COLO829 (cell line): ENCODE data around the gene KCND2.
"Not testable (repeated sequence)": the region's sequence is repeated elsewhere in the genome, so short reads cannot be mapped to it uniquely, and the experiment has no call there.

Source experiments
- DNase-seq: peaks from one replicate; pipeline ENCODE4 v3.0.0; 2012; ENCODE audit warnings: low spot score

KCND2 gene

GRCh38 chr7:120743128-120743527 is 470.2 kb downstream of the KCND2 start:
- no peak for DNase-seq

GRCh38 chr7:120760050-120760449 is 487.1 kb downstream of the KCND2 start:
- DNase-seq: no peak

- DNase-seq: no peak
Observed at GRCh38 chr7:120760851-120761250, 487.9 kb downstream of the KCND2 start.

GRCh38 chr7:120770206-120770605 is 497.2 kb downstream of the KCND2 start:
- DNase-seq: no peak

GRCh38 chr7:120774481-120774880 is 501.5 kb downstream of the KCND2 start:
- DNase-seq: no peak

- no peak for DNase-seq
Observed at GRCh38 chr7:120775755-120776154, 502.8 kb downstream of the KCND2 start.

- not testable (repeated sequence) for DNase-seq
Observed at GRCh38 chr7:120779078-120779477, 506.1 kb downstream of the KCND2 start.

GRCh38 chr7:120780451-120780850 is 507.5 kb downstream of the KCND2 start:
- not testable (repeated sequence) for DNase-seq

- DNase-seq: no peak
Observed at GRCh38 chr7:120780938-120781337, 508.0 kb downstream of the KCND2 start.

GRCh38 chr7:120781924-120782323 is 508.9 kb downstream of the KCND2 start:
- not testable (repeated sequence) for DNase-seq

GRCh38 chr7:120783273-120783672 is 510.3 kb downstream of the KCND2 start:
- no peak for DNase-seq

GRCh38 chr7:120783721-120784120 is 510.7 kb downstream of the KCND2 start:
- no peak for DNase-seq

- no peak for DNase-seq
Observed at GRCh38 chr7:120785095-120785494, 512.1 kb downstream of the KCND2 start.

- DNase-seq: peak; percentile 71
Observed at GRCh38 chr7:120792091-120792860, 519.3 kb downstream of the KCND2 start.

- peak; percentile 51 for DNase-seq
Observed at GRCh38 chr7:120792861-120793130, 519.8 kb downstream of the KCND2 start.

GRCh38 chr7:120793213-120793936 is 520.4 kb downstream of the KCND2 start:
- no peak for DNase-seq

GRCh38 chr7:120794106-120794729 is 521.2 kb downstream of the KCND2 start:
- no peak for DNase-seq

GRCh38 chr7:120797026-120797645 is 524.2 kb downstream of the KCND2 start:
- DNase-seq: no peak

GRCh38 chr7:120799147-120799546 is 526.2 kb downstream of the KCND2 start:
- DNase-seq: no peak
